CD14-positive monocyte (primary cell): ENCODE results near the gene IL31RA. TPM values are rescaled to one million over a fixed set of nuclear protein-coding genes. Genes with fewer than 3 reads are reported as not detected.

Source experiments
- DNase-seq, 3 donors: peaks; one replicate each; pipeline ENCODE4 v3.0.0-alpha.2; 2011 to 2022
- H2AFZ ChIP-seq: 2 replicates; pipeline ENCODE4 v1.6.0; 2012; ENCODE audit warnings: mild to moderate bottlenecking, low read depth, low read length, inconsistent platforms; ENCODE audit not compliant: insufficient read depth, poor library complexity, severe bottlenecking
- H3K27ac ChIP-seq, 2 donors: 1 replicate in 1 of 2; 2 replicates in 1 of 2; pipeline ENCODE4 v1.5.1; 2012 to 2013; ENCODE audit warnings: low read length in 2 of 2, control low read depth in 1 of 2, inconsistent platforms in 1 of 2, low read depth in 1 of 2, mild to moderate bottlenecking in 1 of 2
- H3K27me3 ChIP-seq, 2 donors: one replicate each; pipeline versions ENCODE4 v1.6.0 to v1.6.1; 2011 to 2013; ENCODE audit warnings: low read length in 2 of 2; ENCODE audit not compliant: control insufficient read depth in 2 of 2, insufficient read depth in 2 of 2
- H3K36me3 ChIP-seq, 2 donors: replicated peaks in 1 of 2; 1 replicate in 1 of 2; 2 replicates in 1 of 2; pipeline versions ENCODE4 v1.5.1 to v1.6.1; 2012 to 2013; ENCODE audit warnings: low read length in 2 of 2, control low read depth in 1 of 2, inconsistent platforms in 1 of 2, mild to moderate bottlenecking in 1 of 2; ENCODE audit not compliant: insufficient read depth in 2 of 2, control insufficient read depth in 1 of 2
- H3K4me1 ChIP-seq, 2 donors: 1 replicate in 1 of 2; 2 replicates in 1 of 2; pipeline versions ENCODE4 v1.5.1 to v1.6.1; 2012 to 2013; ENCODE audit warnings: low read length in 2 of 2, control low read depth in 1 of 2, inconsistent platforms in 1 of 2, mild to moderate bottlenecking in 1 of 2, moderate library complexity in 1 of 2; ENCODE audit not compliant: insufficient read depth in 2 of 2, control insufficient read depth in 1 of 2
- H3K4me2 ChIP-seq: replicated peaks from 2 replicates; pipeline ENCODE3; 2012; ENCODE audit warnings: low read length, moderate library complexity, mild to moderate bottlenecking; ENCODE audit not compliant: poor library complexity, severe bottlenecking; ENCODE audit errors: extremely low read depth
- H3K4me3 ChIP-seq, 3 experiments: fragments of 200-600 bp in 1 of 3; sonication (generic) in 1 of 3; replicated peaks in 1 of 3; 1 replicate in 2 of 3; 2 replicates in 1 of 3; pipeline ENCODE4 v1.5.1; 2011 to 2013; ENCODE audit warnings: low read length in 3 of 3, mild to moderate bottlenecking in 3 of 3, control low read depth in 2 of 3, low read depth in 2 of 3, inconsistent platforms in 1 of 3, moderate library complexity in 1 of 3
- H3K79me2 ChIP-seq: 2 replicates; pipeline ENCODE4 v1.6.0; 2012; ENCODE audit warnings: mild to moderate bottlenecking, control low read depth, inconsistent platforms, low read length, moderate library complexity; ENCODE audit not compliant: insufficient read depth
- H3K9ac ChIP-seq: 2 replicates; pipeline ENCODE4 v1.6.0; 2017; ENCODE audit warnings: low read length, mild to moderate bottlenecking; ENCODE audit not compliant: insufficient read depth, poor library complexity, severe bottlenecking
- H3K9me3 ChIP-seq, 2 donors: replicated peaks in 1 of 2; 1 replicate in 1 of 2; 2 replicates in 1 of 2; pipeline versions ENCODE4 v1.5.1 to v1.6.1; 2012 to 2013; ENCODE audit warnings: low read length in 2 of 2, control low read depth in 1 of 2; ENCODE audit not compliant: control insufficient read depth in 1 of 2, insufficient read depth in 1 of 2
- H4K20me1 ChIP-seq: 2 replicates; pipeline ENCODE4 v1.6.0; 2012; ENCODE audit warnings: mild to moderate bottlenecking, low read length, control low read depth, moderate library complexity; ENCODE audit not compliant: insufficient read depth
- H3K27ac Mint-ChIP-seq, 7 donors: one replicate each; pipeline ENCODE4 v1.8.0; 2020; ENCODE audit warnings: mild to moderate bottlenecking in 7 of 7, mixed read lengths in 7 of 7, moderate library complexity in 6 of 7, inconsistent platforms in 2 of 7
- H3K27me3 Mint-ChIP-seq, 3 donors: one replicate each; pipeline ENCODE4 v1.8.0; 2021 to 2022; ENCODE audit warnings: low read depth in 3 of 3, mild to moderate bottlenecking in 3 of 3, mixed read lengths in 3 of 3, moderate library complexity in 3 of 3, inconsistent platforms in 1 of 3
- H3K36me3 Mint-ChIP-seq, 2 donors: one replicate each; pipeline ENCODE4 v1.8.0; 2020; ENCODE audit warnings: mixed read lengths in 2 of 2, inconsistent platforms in 1 of 2, mild to moderate bottlenecking in 1 of 2
- H3K4me1 Mint-ChIP-seq: one replicate; pipeline ENCODE4 v1.8.0; 2020; ENCODE audit warnings: mild to moderate bottlenecking, mixed read lengths
- H3K4me3 Mint-ChIP-seq, 2 donors: one replicate each; pipeline ENCODE4 v1.8.0; 2020; ENCODE audit warnings: mild to moderate bottlenecking in 2 of 2, mixed read lengths in 2 of 2, moderate library complexity in 1 of 2
- H3K9me3 Mint-ChIP-seq, 7 donors: one replicate each; pipeline ENCODE4 v1.8.0; 2020 to 2022; ENCODE audit warnings: mixed read lengths in 7 of 7, mild to moderate bottlenecking in 6 of 7, moderate library complexity in 6 of 7, inconsistent platforms in 2 of 7
- CTCF ChIP-seq: fragments of 200-600 bp; IDR thresholded peaks from one replicate; pipeline ENCODE4 v1.8.0; 2022; ENCODE audit warnings: antibody characterized with exemption, mild to moderate bottlenecking
- WGBS: methylation state at CpG from one replicate; pipeline ENCODE4 v1.1.5; 2013; ENCODE audit warnings: missing lambda C conversion rate; ENCODE audit not compliant: insufficient coverage; 5-methylcytosine and 5-hydroxymethylcytosine counted together
- intact Hi-C, 2 donors: fragments of 100-400 bp; cut with micrococcal nuclease; formaldehyde crosslinking; loops; one replicate each; pipeline versions ENCODE4 v1.15.0 to v1.15.1; 2023
- polyA plus RNA-seq, 3 donors: library from polyadenylated mRNA; depleted of rRNA in 1 of 3; unstranded in 2 of 3; stranded (reverse) in 1 of 3; fragments of 300-500 nt in 2 of 3; fragments of >200 nt in 1 of 3; fragmentation: Illumina TruSeq in 2 of 3; gene quantifications; 1 replicate in 2 of 3; 2 replicates in 1 of 3; pipeline ENCODE4 v1.2.3, GENCODE V29; 2012 to 2021

Gene IL31RA
- polyA plus RNA-seq, 3 donors = 0.52 to 1.8 (median 1.3) TPM

GRCh38 chr5:55933377-55934114, 82.4 kb downstream of the IL31RA start:
- intact Hi-C loops = loop anchor here in 1 of 2 donors (10.0 kb wide), 3 partner anchors 271 to 1291 kb away; no protein-coding TSS in a partner anchor

GRCh38 chr5:55934115-55934613, 83.0 kb downstream of the IL31RA start:
- H3K27ac Mint-ChIP-seq = peak overlapping the region in 1 of 7 donors; percentile 42
- Histone ChIP-seq H3K4me3 (no peak overlapping the region), H3K9ac (no peak overlapping the region), H3K4me1 (no peaks in the 10 kb centered on the region), H3K36me3 (peaks cover 15 to 36% of the 10 kb centered on the region in 2 donors), H2AFZ (no peak overlapping the region), H4K20me1 (no peaks in the 10 kb centered on the region), H3K9me3 (no peaks in the 10 kb centered on the region), H3K27me3 (no peaks in the 10 kb centered on the region), H3K79me2 (no peaks in the 10 kb centered on the region), H3K4me2 (no peak overlapping the region), H3K27ac (no peak overlapping the region)
- peaks cover 21 to 31% of the 10 kb centered on the region in 2 donors for H3K36me3 Mint-ChIP-seq
- no peaks in the 10 kb centered on the region for H3K4me1 Mint-ChIP-seq
- H3K4me3 Mint-ChIP-seq = no peak overlapping the region
- H3K27me3 Mint-ChIP-seq = no peaks in the 10 kb centered on the region
- TF ChIP-seq CTCF = no peak
- WGBS = 100% methylated on average over 5 of the region's 9 CpGs
- no peak for DNase-seq
- peaks cover 0 to 2% (median 0%) of the 10 kb centered on the region in 7 donors for H3K9me3 Mint-ChIP-seq
- intact Hi-C loops = loop anchor here in 1 of 2 donors (10.0 kb wide), 3 partner anchors 271 to 1291 kb away; no protein-coding TSS in a partner anchor

More at GRCh38 chr5:55933377-55934114, 82.4 kb downstream of the IL31RA start:
- peaks cover 16 to 24% of the 10 kb centered on the region in 2 donors for H3K36me3 Mint-ChIP-seq
- H3K27ac Mint-ChIP-seq = peak overlapping the region in 1 of 7 donors; percentile 42
- Histone ChIP-seq H3K4me1 (no peaks in the 10 kb centered on the region), H4K20me1 (no peaks in the 10 kb centered on the region), H3K27me3 (no peaks in the 10 kb centered on the region), H3K36me3 (peaks cover 9 to 30% of the 10 kb centered on the region in 2 donors), H3K9ac (no peak overlapping the region), H3K4me2 (no peak overlapping the region), H3K79me2 (no peaks in the 10 kb centered on the region), H3K9me3 (no peaks in the 10 kb centered on the region), H3K4me3 (no peak overlapping the region), H2AFZ (no peak overlapping the region), H3K27ac (no peak overlapping the region)
- DNase-seq = no peak
- H3K4me1 Mint-ChIP-seq = no peaks in the 10 kb centered on the region
- 97% methylated on average over 12 of the region's 14 CpGs for WGBS
- H3K9me3 Mint-ChIP-seq = peaks cover 0 to 2% (median 0%) of the 10 kb centered on the region in 7 donors
- TF ChIP-seq CTCF = no peak
- H3K27me3 Mint-ChIP-seq = peaks cover 0 to 2% (median 2%) of the 10 kb centered on the region in 3 donors
- H3K4me3 Mint-ChIP-seq = no peak overlapping the region
